H9 (cell line): ENCODE results near the gene FREM2. TPM values are rescaled to one million over a fixed set of nuclear protein-coding genes. Genes with fewer than 3 reads are reported as not detected.

Experiments
- DNase-seq: peaks from one replicate; pipeline ENCODE4 v3.0.0-alpha.2; 2017
- H2AFZ ChIP-seq: one replicate; pipeline ENCODE4 v1.6.1; 2013; ENCODE audit warnings: mild to moderate bottlenecking, low read length, control low read depth, moderate library complexity
- H2AK5ac ChIP-seq: 2 replicates; pipeline ENCODE4 v1.6.1; 2013; ENCODE audit warnings: low read length, control low read depth, mixed read lengths; ENCODE audit not compliant: insufficient read length
- H2BK120ac ChIP-seq: one replicate; pipeline ENCODE4 v1.6.1; 2013; ENCODE audit warnings: low read depth, mild to moderate bottlenecking, low read length, control low read depth, inconsistent platforms; ENCODE audit not compliant: poor library complexity, severe bottlenecking
- H2BK12ac ChIP-seq: 2 replicates; pipeline ENCODE4 v1.6.1; 2013; ENCODE audit warnings: low read length, control low read depth, mixed read lengths, low read depth; ENCODE audit not compliant: insufficient read length
- H2BK15ac ChIP-seq: 2 replicates; pipeline ENCODE4 v1.6.1; 2013; ENCODE audit warnings: low read depth, low read length, control low read depth
- H2BK20ac ChIP-seq: one replicate; pipeline ENCODE4 v1.6.1; 2013; ENCODE audit warnings: low read depth, mild to moderate bottlenecking, low read length, control low read depth, inconsistent platforms; ENCODE audit not compliant: poor library complexity, severe bottlenecking
- H2BK5ac ChIP-seq: 2 replicates; pipeline ENCODE4 v1.6.1; 2013; ENCODE audit warnings: low read length, control low read depth, mixed read lengths; ENCODE audit not compliant: insufficient read length
- H3K14ac ChIP-seq: 2 replicates; pipeline ENCODE4 v1.6.1; 2013; ENCODE audit warnings: low read length, control low read depth; ENCODE audit not compliant: insufficient read depth
- H3K18ac ChIP-seq: 2 replicates; pipeline ENCODE4 v1.6.1; 2013; ENCODE audit warnings: low read depth, mild to moderate bottlenecking, mixed read lengths, low read length, control low read depth; ENCODE audit not compliant: insufficient read length
- H3K23ac ChIP-seq: 2 replicates; pipeline ENCODE4 v1.6.1; 2013; ENCODE audit warnings: low read length, control low read depth, mixed read lengths, low read depth; ENCODE audit not compliant: insufficient read length
- H3K23me2 ChIP-seq: 2 replicates; pipeline ENCODE4 v1.6.1; 2013; ENCODE audit warnings: low read depth, mild to moderate bottlenecking, mixed read lengths, low read length, control low read depth; ENCODE audit not compliant: insufficient read length, poor library complexity, severe bottlenecking
- H3K27ac ChIP-seq: 2 replicates; pipeline ENCODE4 v1.5.1; 2013; ENCODE audit warnings: low read length, control low read depth, mixed read lengths, low read depth; ENCODE audit not compliant: insufficient read length
- H3K27me3 ChIP-seq: 2 replicates; pipeline ENCODE4 v1.6.1; 2013; ENCODE audit warnings: low read length, control low read depth, inconsistent platforms; ENCODE audit not compliant: insufficient read depth
- H3K4ac ChIP-seq: 2 replicates; pipeline ENCODE4 v1.6.1; 2013; ENCODE audit warnings: low read depth, mild to moderate bottlenecking, control low read depth, inconsistent platforms, low read length, moderate library complexity
- H3K4me1 ChIP-seq: 2 replicates; pipeline ENCODE4 v1.6.1; 2013; ENCODE audit warnings: low read length, control low read depth, inconsistent platforms; ENCODE audit not compliant: insufficient read depth
- H3K4me2 ChIP-seq: 2 replicates; pipeline ENCODE4 v1.6.1; 2013; ENCODE audit warnings: low read length, control low read depth, mixed read lengths; ENCODE audit not compliant: insufficient read length, insufficient read depth
- H3K56ac ChIP-seq: 2 replicates; pipeline ENCODE4 v1.6.1; 2013; ENCODE audit warnings: low read depth, mild to moderate bottlenecking, mixed read lengths, low read length, control low read depth; ENCODE audit not compliant: insufficient read length
- H3K79me1 ChIP-seq: 2 replicates; pipeline ENCODE4 v1.6.1; 2013; ENCODE audit warnings: low read depth, mild to moderate bottlenecking, moderate library complexity, low read length, control low read depth, inconsistent platforms; ENCODE audit not compliant: insufficient read depth, poor library complexity, severe bottlenecking
- H3K79me2 ChIP-seq: 2 replicates; pipeline ENCODE4 v1.6.1; 2013; ENCODE audit warnings: low read length, control low read depth, inconsistent platforms; ENCODE audit not compliant: insufficient read depth
- H3K9ac ChIP-seq: 2 replicates; pipeline ENCODE4 v1.6.1; 2013; ENCODE audit warnings: low read length, control low read depth, mixed read lengths; ENCODE audit not compliant: insufficient read length; ENCODE audit errors: extremely low read depth
- H3K9me3 ChIP-seq: one replicate; pipeline ENCODE4 v1.6.1; 2013; ENCODE audit warnings: low read depth, low read length, inconsistent platforms; ENCODE audit not compliant: control insufficient read depth
- H3T11ph ChIP-seq: one replicate; pipeline ENCODE4 v1.6.1; 2013; ENCODE audit warnings: mild to moderate bottlenecking, low read length, control low read depth, inconsistent platforms
- H4K20me1 ChIP-seq: one replicate; pipeline ENCODE4 v1.6.1; 2013; ENCODE audit not compliant: control insufficient read depth, insufficient read length, insufficient read depth
- H4K5ac ChIP-seq: 2 replicates; pipeline ENCODE4 v1.6.1; 2013; ENCODE audit warnings: low read depth, mild to moderate bottlenecking, mixed read lengths, low read length, control low read depth; ENCODE audit not compliant: insufficient read length
- H4K8ac ChIP-seq: replicated peaks from 2 replicates; pipeline ENCODE4 v1.6.1; 2013; ENCODE audit warnings: low read length, control low read depth, mixed read lengths, low read depth; ENCODE audit not compliant: insufficient read length
- H4K91ac ChIP-seq: 2 replicates; pipeline ENCODE4 v1.6.1; 2013; ENCODE audit warnings: low read depth, mild to moderate bottlenecking, moderate library complexity, mixed read lengths, low read length, control low read depth; ENCODE audit not compliant: insufficient read length
- H3K27ac Mint-ChIP-seq, 3 experiments: 2 replicates in 2 of 3; 3 replicates in 1 of 3; pipeline ENCODE4 v1.8.0; 2020 to 2021; ENCODE audit warnings: mixed read lengths in 3 of 3, mild to moderate bottlenecking in 1 of 3, moderate library complexity in 1 of 3
- H3K27me3 Mint-ChIP-seq: 2 replicates; pipeline ENCODE4 v1.8.0; 2021; ENCODE audit warnings: low read depth, mild to moderate bottlenecking, moderate library complexity, mixed read lengths
- H3K36me3 Mint-ChIP-seq, 3 experiments: 2 replicates in 2 of 3; 3 replicates in 1 of 3; pipeline ENCODE4 v1.8.0; 2020 to 2021; ENCODE audit warnings: low read depth in 3 of 3, mixed read lengths in 3 of 3; ENCODE audit not compliant: insufficient read depth in 1 of 3
- H3K4me1 Mint-ChIP-seq, 2 experiments: 2 replicates each; pipeline ENCODE4 v1.8.0; 2020; ENCODE audit warnings: mixed read lengths in 2 of 2
- H3K4me3 Mint-ChIP-seq, 2 experiments: 2 replicates in 1 of 2; 3 replicates in 1 of 2; pipeline ENCODE4 v1.8.0; 2020 to 2021; ENCODE audit warnings: mild to moderate bottlenecking in 2 of 2, mixed read lengths in 2 of 2, moderate library complexity in 1 of 2
- H3K9me3 Mint-ChIP-seq, 2 experiments: 2 replicates in 1 of 2; 3 replicates in 1 of 2; pipeline ENCODE4 v1.8.0; 2020; ENCODE audit warnings: mild to moderate bottlenecking in 2 of 2, mixed read lengths in 2 of 2, moderate library complexity in 1 of 2
- WGBS: extraction: QIAGEN DNeasy Blood & Tissue Kit; methylation state at CpG from one replicate; pipeline ENCODE4 v1.1.7; 2013; ENCODE audit warnings: missing lambda C conversion rate, low lambda C conversion rate, mixed read lengths; ENCODE audit not compliant: insufficient read length; ENCODE audit errors: extremely low coverage; 5-methylcytosine and 5-hydroxymethylcytosine counted together
- total RNA-seq: library from RNA; stranded (reverse); gene quantifications from 2 replicates; pipeline ENCODE4 v1.2.1, GENCODE V29; 2021
- TF ChIP-seq, protein P1 (sequence below): fragments of 200-600 bp; sonication (generic); conservative IDR thresholded peaks from 3 replicates; pipeline ENCODE4 v1.8.0; 2021; ENCODE audit warnings: antibody characterized with exemption, mild to moderate bottlenecking

FREM2 gene
- total RNA-seq, 1 experiment from 2014 or later, result 16.0 TPM

GRCh38 chr13:38730332-38730731 is 43.5 kb downstream of the FREM2 start:
- Histone ChIP-seq H3T11ph (no peak overlapping the region), H3K27ac (no peak overlapping the region), H3K9ac (no peak overlapping the region), H2BK5ac (no peak overlapping the region), H3K14ac (no peak overlapping the region), H3K27me3 (no peaks in the 10 kb centered on the region), H3K4me2 (no peak overlapping the region), H3K23me2 (no peaks in the 10 kb centered on the region), H4K8ac (no peak overlapping the region), H2BK12ac (no peak overlapping the region), H2AK5ac (no peak overlapping the region), H2BK20ac (no peak overlapping the region), H3K79me2 (no peaks in the 10 kb centered on the region), H3K56ac (no peak overlapping the region), H3K9me3 (no peaks in the 10 kb centered on the region), H2AFZ (no peak overlapping the region), H4K91ac (no peak overlapping the region), H4K20me1 (no peaks in the 10 kb centered on the region), H4K5ac (no peak overlapping the region), H2BK120ac (no peak overlapping the region), H3K23ac (no peak overlapping the region), H3K4me1 (no peaks in the 10 kb centered on the region), H3K79me1 (no peaks in the 10 kb centered on the region), H2BK15ac (no peak overlapping the region), H3K18ac (no peak overlapping the region), H3K4ac (no peak overlapping the region)
- H3K27ac Mint-ChIP-seq, result no peak overlapping the region
- no CpG with 5 or more reads among the region's 4 CpGs for WGBS
- H3K4me1 Mint-ChIP-seq, result peaks cover 0 to 2% of the 10 kb centered on the region in 2 experiments; a peak in 1 of 4 replicates
- H3K27me3 Mint-ChIP-seq, result no peaks in the 10 kb centered on the region
- H3K36me3 Mint-ChIP-seq, result no peaks in the 10 kb centered on the region
- no peak for DNase-seq
- H3K9me3 Mint-ChIP-seq, result no peaks in the 10 kb centered on the region
- no peak overlapping the region for H3K4me3 Mint-ChIP-seq
- TF ChIP-seq, protein P1, sequence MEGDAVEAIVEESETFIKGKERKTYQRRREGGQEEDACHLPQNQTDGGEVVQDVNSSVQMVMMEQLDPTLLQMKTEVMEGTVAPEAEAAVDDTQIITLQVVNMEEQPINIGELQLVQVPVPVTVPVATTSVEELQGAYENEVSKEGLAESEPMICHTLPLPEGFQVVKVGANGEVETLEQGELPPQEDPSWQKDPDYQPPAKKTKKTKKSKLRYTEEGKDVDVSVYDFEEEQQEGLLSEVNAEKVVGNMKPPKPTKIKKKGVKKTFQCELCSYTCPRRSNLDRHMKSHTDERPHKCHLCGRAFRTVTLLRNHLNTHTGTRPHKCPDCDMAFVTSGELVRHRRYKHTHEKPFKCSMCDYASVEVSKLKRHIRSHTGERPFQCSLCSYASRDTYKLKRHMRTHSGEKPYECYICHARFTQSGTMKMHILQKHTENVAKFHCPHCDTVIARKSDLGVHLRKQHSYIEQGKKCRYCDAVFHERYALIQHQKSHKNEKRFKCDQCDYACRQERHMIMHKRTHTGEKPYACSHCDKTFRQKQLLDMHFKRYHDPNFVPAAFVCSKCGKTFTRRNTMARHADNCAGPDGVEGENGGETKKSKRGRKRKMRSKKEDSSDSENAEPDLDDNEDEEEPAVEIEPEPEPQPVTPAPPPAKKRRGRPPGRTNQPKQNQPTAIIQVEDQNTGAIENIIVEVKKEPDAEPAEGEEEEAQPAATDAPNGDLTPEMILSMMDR, result no peak
